GM21529 (cell line): ENCODE results near the gene SCN1B.
"Not testable (repeated sequence)": the region's sequence is repeated elsewhere in the genome, so short reads cannot be mapped to it uniquely, and the experiment has no call there.

ENCODE experiments used
- ATAC-seq: cut with Tn5 transposase; IDR thresholded peaks from one replicate; pipeline ENCODE4 v1.9.1; 2021; ENCODE audit not compliant: unreplicated experiment

Gene SCN1B

DNA sequence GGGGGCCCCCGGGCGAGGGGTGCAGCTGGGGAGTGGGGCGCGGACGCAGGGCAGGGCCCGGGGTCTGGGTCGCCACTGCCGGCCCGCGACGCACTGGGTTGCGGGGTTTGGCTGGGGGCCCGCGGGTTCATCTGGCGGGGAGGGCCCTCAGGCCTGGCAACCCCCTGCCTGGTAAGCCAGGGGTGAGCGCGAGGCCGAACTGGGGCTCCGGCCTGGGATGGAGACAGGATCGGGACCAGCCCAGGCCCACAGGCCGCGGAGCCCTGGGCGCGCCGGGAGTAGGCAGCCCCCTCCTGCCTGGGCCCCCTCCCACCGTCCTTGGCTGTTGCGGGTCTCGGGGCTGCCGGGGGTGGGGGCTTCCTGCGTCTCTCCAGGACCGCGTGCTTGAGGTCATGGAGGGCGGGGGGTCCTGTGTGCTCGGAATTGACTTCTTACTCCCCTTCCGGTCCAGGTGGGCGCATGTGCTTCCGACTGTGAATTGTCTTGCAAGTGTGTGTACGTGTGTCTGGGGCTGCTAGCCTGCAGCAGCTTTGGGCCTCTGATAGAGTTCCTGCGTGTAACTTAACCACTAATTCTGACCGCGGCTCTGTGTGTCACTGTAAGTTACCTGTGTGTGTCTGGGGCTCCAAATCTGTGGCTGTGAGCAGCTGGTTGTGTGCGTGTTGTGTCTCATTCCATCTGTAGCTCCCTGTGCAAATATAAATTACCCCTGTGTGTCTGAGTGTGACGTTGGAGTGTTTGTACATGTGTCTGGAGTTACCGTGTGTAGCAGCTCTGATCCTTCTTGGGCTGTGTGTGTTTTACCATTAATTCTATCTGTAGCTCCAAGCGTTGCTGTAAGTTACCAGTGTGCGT lies 29.4 kb upstream of the SCN1B start:
- ATAC-seq, result no peak

- ATAC-seq, result no peak
These were observed 28.2 kb upstream of the SCN1B start for GRCh38 chr19:35002037-35002535.

GRCh38 chr19:35004517-35005255 lies 25.6 kb upstream of the SCN1B start:
- no peak for ATAC-seq

DNA sequence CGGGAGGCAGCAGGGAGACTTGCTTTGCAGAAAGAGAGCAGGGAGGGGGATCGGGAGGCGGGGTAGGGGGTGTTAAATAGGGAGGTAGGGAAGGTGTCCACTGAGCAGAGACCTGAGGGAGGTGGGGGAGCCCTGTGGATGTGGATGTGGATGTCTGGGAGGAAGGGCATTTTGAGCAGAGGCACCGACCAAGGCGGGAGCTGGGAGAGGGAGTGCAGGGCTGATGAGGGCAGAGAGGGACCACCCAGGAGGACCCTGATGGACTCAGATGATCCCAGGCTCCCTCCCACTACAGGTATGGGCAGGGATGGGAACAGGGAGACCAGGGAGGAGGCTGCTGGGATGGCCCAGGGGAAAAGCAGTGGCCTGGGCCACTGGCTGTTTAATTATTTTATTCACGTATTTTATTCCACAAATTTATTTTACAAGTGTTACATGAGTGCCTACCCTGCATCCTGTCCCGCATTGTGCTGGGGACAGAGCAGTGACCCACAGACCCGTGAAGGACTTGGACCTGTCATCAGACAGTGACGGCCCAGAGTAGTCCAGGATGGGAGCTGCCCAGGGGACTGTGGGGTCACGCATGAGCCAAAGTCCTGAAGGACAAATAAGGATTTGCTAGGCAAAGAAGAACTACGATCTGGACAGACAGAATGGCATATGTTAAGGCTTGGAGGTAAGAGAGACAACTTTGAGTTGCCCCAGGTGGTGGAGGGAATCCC lies 24.9 kb upstream of the SCN1B start:
- no peak for ATAC-seq

- ATAC-seq, result not testable (repeated sequence)
These were observed 24.3 kb upstream of the SCN1B start for GRCh38 chr19:35006007-35006341.

- ATAC-seq, result no peak
These were observed 23.8 kb upstream of the SCN1B start for GRCh38 chr19:35006342-35006998.

DNA sequence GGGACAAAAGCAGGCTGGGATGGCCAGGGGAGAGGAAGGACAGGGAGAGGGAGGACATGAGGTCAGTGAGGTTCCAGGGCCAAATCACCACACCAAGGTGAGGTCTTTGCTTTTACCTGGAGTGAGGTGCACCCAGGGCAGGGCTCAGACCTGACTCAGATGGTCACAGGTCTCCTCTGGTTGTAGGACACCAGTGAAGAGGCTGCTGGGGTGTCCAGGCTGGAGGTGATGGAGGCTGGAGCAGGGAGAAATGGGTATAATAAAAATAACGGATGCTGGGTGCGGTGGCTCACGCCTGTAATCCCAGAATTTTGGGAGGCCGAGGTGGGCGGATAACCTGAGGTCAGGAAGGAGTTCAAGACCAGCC lies 23.3 kb upstream of the SCN1B start:
- no peak for ATAC-seq

DNA sequence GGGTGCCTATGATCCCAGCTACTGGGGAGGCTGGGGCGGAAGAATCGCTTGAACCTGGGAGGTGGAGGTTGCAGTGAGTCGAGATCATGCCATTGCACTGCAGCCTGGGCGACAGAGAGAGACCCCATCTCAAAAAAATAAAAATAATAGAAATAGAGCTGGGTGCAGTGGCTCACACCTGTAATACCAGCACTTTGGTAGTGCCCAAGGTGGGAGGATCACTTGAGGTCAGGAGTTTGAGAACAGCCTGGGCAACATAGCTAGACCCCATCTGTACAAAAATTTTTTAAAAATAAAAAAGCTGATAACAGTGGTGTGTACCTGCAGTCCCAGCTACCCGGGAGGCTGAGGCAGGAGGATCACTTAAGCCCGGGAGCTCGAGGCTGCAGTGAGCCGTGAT lies 22.8 kb upstream of the SCN1B start:
- not testable (repeated sequence) for ATAC-seq

- no peak for ATAC-seq
These were observed 21.4 kb upstream of the SCN1B start for GRCh38 chr19:35008891-35009341.

DNA sequence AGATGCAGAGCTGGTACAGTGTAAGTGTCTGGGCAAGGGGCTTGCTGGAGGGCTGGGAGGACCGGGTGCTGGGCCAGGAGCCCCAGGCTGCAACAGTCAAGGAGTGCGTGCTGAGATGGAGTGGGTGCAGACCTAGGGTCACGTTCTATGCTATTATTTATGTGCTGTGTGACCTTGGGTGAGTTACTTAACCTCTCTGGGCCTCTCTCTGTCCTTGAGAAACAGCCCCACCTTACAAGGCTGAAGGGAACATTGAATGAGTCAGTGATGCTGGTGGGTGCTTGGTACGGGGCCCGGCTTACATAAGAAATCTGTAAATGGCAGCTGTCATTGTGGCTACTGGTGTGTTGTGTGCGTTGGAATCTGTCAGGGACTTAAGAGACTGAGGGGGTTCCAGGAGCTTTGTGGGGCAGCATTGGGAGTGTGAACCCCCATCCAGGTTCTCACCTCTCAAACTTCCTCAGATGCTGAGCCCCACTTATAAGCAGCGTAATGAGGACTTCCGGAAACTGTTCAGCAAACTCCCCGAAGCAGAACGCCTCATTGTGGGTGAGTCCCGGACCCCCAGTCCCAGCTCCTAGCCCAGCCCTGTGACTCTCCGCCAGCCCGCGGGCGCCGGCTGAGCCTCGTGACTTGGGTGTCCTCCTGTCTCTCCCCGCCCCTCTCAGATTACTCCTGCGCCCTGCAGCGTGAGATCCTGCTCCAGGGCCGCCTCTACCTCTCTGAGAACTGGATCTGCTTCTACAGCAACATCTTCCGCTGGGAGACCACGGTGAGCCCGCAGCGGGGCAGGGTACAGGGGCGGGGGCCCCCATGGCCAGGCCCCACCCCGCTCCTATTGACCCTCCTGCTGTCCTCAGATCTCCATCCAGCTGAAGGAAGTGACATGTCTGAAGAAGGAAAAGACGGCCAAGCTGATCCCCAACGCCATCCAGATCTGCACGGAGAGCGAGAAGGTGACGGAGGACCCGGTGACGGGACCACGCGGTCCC lies 20.6 kb upstream of the SCN1B start:
- no peak for ATAC-seq

GRCh38 chr19:35011091-35011689 lies 19.1 kb upstream of the SCN1B start:
- no peak for ATAC-seq

- no peak for ATAC-seq
These were observed 18.3 kb upstream of the SCN1B start for GRCh38 chr19:35011737-35012682.

DNA sequence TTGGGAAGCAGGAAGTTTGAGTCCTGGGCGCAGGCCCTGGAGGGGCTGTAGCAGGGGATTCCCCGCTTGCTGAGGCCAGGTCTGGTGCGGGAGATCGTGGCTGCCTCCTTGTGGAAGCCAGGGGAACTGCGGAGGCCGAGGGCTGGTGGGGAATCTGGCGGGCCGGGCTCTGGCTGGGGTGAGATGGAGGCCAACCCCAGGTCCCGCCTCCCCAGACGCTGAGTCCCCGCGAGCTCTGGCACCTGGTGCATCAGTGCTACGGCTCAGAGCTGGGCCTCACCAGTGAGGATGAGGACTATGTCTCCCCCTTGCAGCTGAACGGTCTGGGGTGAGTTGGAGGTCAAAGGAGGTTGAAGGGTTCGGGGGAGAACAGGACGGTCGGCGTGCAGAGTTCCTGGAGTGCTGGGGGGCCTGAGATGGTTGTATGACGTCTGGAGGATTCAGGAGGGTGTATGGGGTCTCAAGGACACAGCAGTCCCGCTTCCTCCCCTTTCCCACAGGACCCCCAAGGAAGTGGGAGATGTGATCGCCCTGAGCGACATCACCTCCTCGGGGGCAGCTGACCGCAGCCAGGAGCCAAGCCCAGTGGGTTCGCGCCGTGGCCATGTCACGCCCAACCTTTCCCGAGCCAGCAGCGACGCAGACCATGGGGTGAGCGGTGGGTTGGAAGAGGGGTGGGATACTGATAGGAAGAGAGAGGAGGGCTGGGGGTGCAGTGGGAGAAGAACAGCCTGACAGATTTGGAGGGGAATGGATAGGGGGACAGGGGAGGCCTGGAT lies 17.0 kb upstream of the SCN1B start:
- ATAC-seq, result no peak

GRCh38 chr19:35013820-35014754 lies 16.2 kb upstream of the SCN1B start:
- no peak for ATAC-seq

GRCh38 chr19:35014774-35015173 lies 15.5 kb upstream of the SCN1B start:
- ATAC-seq, result not testable (repeated sequence)

GRCh38 chr19:35015270-35015953 lies 14.9 kb upstream of the SCN1B start:
- ATAC-seq, result no peak
